Measurements from ENCODE around the gene TEX13D.

DNA sequence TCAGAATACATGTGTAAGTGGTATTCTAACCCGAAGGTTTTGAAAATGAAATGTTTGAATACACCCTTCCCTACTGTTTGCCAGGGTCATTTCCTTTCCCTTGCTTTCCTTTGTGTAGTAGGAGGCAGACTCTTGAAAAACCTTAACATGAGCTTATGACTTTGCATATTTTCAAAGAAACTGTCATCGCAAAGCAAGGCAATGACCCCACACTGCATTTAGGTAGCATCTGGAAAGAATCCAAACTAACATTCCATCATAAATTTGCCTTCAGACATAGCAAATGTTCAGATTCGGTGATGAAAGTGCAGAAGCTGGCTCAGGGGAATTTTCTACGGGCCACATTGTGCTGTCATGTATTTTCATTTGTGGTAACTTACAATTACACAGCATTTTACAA, 46.2 kb downstream of the TEX13D start:
- TF ChIP-seq, protein P1, sequence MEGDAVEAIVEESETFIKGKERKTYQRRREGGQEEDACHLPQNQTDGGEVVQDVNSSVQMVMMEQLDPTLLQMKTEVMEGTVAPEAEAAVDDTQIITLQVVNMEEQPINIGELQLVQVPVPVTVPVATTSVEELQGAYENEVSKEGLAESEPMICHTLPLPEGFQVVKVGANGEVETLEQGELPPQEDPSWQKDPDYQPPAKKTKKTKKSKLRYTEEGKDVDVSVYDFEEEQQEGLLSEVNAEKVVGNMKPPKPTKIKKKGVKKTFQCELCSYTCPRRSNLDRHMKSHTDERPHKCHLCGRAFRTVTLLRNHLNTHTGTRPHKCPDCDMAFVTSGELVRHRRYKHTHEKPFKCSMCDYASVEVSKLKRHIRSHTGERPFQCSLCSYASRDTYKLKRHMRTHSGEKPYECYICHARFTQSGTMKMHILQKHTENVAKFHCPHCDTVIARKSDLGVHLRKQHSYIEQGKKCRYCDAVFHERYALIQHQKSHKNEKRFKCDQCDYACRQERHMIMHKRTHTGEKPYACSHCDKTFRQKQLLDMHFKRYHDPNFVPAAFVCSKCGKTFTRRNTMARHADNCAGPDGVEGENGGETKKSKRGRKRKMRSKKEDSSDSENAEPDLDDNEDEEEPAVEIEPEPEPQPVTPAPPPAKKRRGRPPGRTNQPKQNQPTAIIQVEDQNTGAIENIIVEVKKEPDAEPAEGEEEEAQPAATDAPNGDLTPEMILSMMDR (conservative IDR thresholded peaks at IDR 0.05; ENCODE audit: low read depth, low read length): no peak
- TF ChIP-seq EZH2 (IDR thresholded peaks at IDR 0.05; ENCODE audit: low read length, unreplicated experiment) (no peak), EZH2phosphoT487 (IDR thresholded peaks at IDR 0.05; ENCODE audit: borderline replicate concordance, low read length) (no peak)

All from PC-3 (cell line).